ENCODE results near the gene EPB42. TPM values are rescaled to one million over a fixed set of nuclear protein-coding genes. Genes with fewer than 3 reads are reported as not detected.

The EPB42 gene
- total RNA-seq, 4 donors from 2014 or later = 0.30 to 0.44 TPM; not detected in 2

DNA sequence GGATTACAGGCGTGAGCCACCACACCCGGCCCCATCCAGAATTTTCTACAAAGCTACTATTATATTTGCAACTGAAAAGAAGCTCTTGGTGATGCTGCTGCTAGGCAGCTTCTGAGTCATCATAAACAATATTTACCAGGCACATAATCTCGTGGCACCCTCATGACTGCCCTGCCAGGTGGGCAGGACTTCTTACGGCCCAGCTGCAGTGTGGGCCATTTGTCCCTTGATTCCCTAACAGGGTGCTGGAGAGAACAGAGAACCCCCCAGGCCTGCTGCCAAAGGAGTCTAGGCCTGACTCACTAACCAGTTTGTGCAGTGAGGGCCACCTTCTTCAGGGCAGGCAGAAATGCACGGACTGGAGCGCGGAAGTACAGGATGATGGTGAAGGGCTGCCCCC lies 4.9 kb downstream of the EPB42 start:
- no peaks in the 10 kb centered on the region for H3K27me3 ChIP-seq
- no peaks in the 10 kb centered on the region for H3K4me1 ChIP-seq
- no peaks in the 10 kb centered on the region for H3K36me3 ChIP-seq
- 77 to 78% methylated on average over 6 to 7 of the region's 7 CpGs for WGBS, 2 donors
- DNase-seq (ENCODE audit: low spot score in 2 of 2) = no peak
- TF ChIP-seq POLR2A (IDR thresholded peaks at IDR 0.05) = no peak
- TF ChIP-seq, protein P1, sequence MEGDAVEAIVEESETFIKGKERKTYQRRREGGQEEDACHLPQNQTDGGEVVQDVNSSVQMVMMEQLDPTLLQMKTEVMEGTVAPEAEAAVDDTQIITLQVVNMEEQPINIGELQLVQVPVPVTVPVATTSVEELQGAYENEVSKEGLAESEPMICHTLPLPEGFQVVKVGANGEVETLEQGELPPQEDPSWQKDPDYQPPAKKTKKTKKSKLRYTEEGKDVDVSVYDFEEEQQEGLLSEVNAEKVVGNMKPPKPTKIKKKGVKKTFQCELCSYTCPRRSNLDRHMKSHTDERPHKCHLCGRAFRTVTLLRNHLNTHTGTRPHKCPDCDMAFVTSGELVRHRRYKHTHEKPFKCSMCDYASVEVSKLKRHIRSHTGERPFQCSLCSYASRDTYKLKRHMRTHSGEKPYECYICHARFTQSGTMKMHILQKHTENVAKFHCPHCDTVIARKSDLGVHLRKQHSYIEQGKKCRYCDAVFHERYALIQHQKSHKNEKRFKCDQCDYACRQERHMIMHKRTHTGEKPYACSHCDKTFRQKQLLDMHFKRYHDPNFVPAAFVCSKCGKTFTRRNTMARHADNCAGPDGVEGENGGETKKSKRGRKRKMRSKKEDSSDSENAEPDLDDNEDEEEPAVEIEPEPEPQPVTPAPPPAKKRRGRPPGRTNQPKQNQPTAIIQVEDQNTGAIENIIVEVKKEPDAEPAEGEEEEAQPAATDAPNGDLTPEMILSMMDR (IDR thresholded peaks at IDR 0.05) = no peak
- TF ChIP-seq EP300 (IDR thresholded peaks at IDR 0.05) = no peak
- peaks cover 0 to 3% (median 0%) of the 10 kb centered on the region in 4 donors for H3K9me3 ChIP-seq
- no peak overlapping the region for H3K27ac ChIP-seq
- no peak overlapping the region for H3K4me3 ChIP-seq

GRCh38 chr15:43214592-43215295 lies 6.1 kb downstream of the EPB42 start:
- Histone ChIP-seq H3K4me1 (no peaks in the 10 kb centered on the region), H3K9me3 (peaks cover 0 to 3% (median 0%) of the 10 kb centered on the region in 4 donors), H3K27me3 (no peaks in the 10 kb centered on the region), H3K27ac (no peak overlapping the region), H3K36me3 (no peaks in the 10 kb centered on the region), H3K4me3 (no peak overlapping the region)
- TF ChIP-seq EP300 (IDR thresholded peaks at IDR 0.05) = no peak
- TF ChIP-seq, protein P1 (IDR thresholded peaks at IDR 0.05) = no peak
- TF ChIP-seq POLR2A (IDR thresholded peaks at IDR 0.05) = no peak
- WGBS, 2 donors = 83 to 87% methylated on average over 4 to 6 of the region's 6 CpGs
- DNase-seq (ENCODE audit: low spot score in 2 of 2) = no peak

- no peaks in the 10 kb centered on the region for H3K36me3 ChIP-seq
- WGBS, 2 donors = 59 to 61% methylated on average over 8 of the region's 8 CpGs
- no peak for DNase-seq (ENCODE audit: low spot score in 2 of 2)
- H3K27me3 ChIP-seq = no peaks in the 10 kb centered on the region
- H3K9me3 ChIP-seq = peaks cover 0 to 3% (median 0%) of the 10 kb centered on the region in 4 donors
- TF ChIP-seq POLR2A (IDR thresholded peaks at IDR 0.05) = no peak
- TF ChIP-seq, protein P1 (IDR thresholded peaks at IDR 0.05) = no peak
- no peak for TF ChIP-seq EP300 (IDR thresholded peaks at IDR 0.05)
- no peaks in the 10 kb centered on the region for H3K4me1 ChIP-seq
- no peak overlapping the region for H3K4me3 ChIP-seq
- no peak overlapping the region for H3K27ac ChIP-seq
These were observed 6.6 kb downstream of the EPB42 start for GRCh38 chr15:43214169-43214568.

GRCh38 chr15:43213466-43213865 lies 7.4 kb downstream of the EPB42 start:
- Histone ChIP-seq H3K9me3 (peaks cover 0 to 3% (median 0%) of the 10 kb centered on the region in 4 donors), H3K4me3 (no peak overlapping the region), H3K36me3 (no peaks in the 10 kb centered on the region), H3K27me3 (no peaks in the 10 kb centered on the region), H3K27ac (no peak overlapping the region), H3K4me1 (no peaks in the 10 kb centered on the region)
- TF ChIP-seq POLR2A (IDR thresholded peaks at IDR 0.05) (no peak), EP300 (IDR thresholded peaks at IDR 0.05) (no peak)
- TF ChIP-seq, protein P1 (IDR thresholded peaks at IDR 0.05) = no peak
- 88% methylated on average over 5 of the region's 5 CpGs for WGBS, 2 donors
- DNase-seq (ENCODE audit: low spot score in 2 of 2) = no peak

DNA sequence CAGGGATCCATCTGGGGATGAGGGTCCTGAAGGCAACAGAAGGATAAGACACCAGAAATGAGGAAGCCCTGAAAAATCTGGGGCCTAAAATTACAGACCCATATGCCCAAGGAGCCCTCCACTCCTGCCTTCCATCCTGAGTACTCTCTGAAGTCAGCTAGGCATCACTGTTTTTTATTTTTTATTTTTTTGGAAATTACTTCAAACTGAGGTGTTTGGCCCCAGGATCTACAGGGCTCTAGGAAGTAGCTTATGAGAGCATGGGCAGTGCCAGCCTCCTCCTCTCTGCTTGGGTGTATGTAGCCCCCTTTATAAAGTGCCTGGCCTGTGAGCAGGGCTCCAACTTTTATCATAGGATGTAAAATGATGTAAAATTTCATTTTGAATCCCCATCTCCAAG lies 7.9 kb downstream of the EPB42 start:
- DNase-seq (ENCODE audit: low spot score in 2 of 2) = no peak
- H3K36me3 ChIP-seq = no peaks in the 10 kb centered on the region
- peaks cover 0 to 3% (median 0%) of the 10 kb centered on the region in 4 donors for H3K9me3 ChIP-seq
- TF ChIP-seq, protein P1 (IDR thresholded peaks at IDR 0.05) = no peak
- TF ChIP-seq EP300 (IDR thresholded peaks at IDR 0.05) = no peak
- TF ChIP-seq POLR2A (IDR thresholded peaks at IDR 0.05) = no peak
- no peak overlapping the region for H3K27ac ChIP-seq
- H3K4me1 ChIP-seq = no peaks in the 10 kb centered on the region
- no peaks in the 10 kb centered on the region for H3K27me3 ChIP-seq
- H3K4me3 ChIP-seq = no peak overlapping the region
